ENCODE results near the gene ABCC8.

Gene ABCC8

GRCh38 chr11:17351172-17351509, 125.5 kb downstream of the ABCC8 start:
- no peak for DNase-seq

GRCh38 chr11:17350455-17351171, 126.0 kb downstream of the ABCC8 start:
- DNase-seq = peak in 1 of 14 donors; percentile 13

- no peak for DNase-seq
Observed at GRCh38 chr11:17347676-17348075, 129.0 kb downstream of the ABCC8 start.

GRCh38 chr11:17343907-17344306, 132.7 kb downstream of the ABCC8 start:
- DNase-seq = no peak

GRCh38 chr11:17343257-17343656, 133.4 kb downstream of the ABCC8 start:
- no peak for DNase-seq

Measured in C1 segment of cervical spinal cord (tissue), 14 donors.